PFSK-1 (cell line): ENCODE measurements around the gene TRRAP.

Experiments used
- POLR2AphosphoS5 ChIP-seq: IDR thresholded peaks from 2 replicates; pipeline ENCODE4 v1.6.1; 2012; ENCODE audit warnings: low read depth, mild to moderate bottlenecking, control low read depth, low read length, moderate library complexity
- SIN3A ChIP-seq: IDR thresholded peaks from 2 replicates; pipeline ENCODE4 v1.6.1; 2012; ENCODE audit warnings: mild to moderate bottlenecking, low read length, moderate library complexity, borderline replicate concordance; ENCODE audit not compliant: insufficient read depth
- TAF1 ChIP-seq: IDR thresholded peaks from 2 replicates; pipeline ENCODE4 v1.6.1; 2012; ENCODE audit warnings: low read length, control low read depth, borderline replicate concordance; ENCODE audit not compliant: insufficient read depth
- TF ChIP-seq, protein P1 (sequence below), 2 experiments: IDR thresholded peaks; 2 replicates each; pipeline versions ENCODE4 v1.6.1 to v1.8.0; 2011 to 2012; ENCODE audit warnings: low read depth in 2 of 2, low read length in 2 of 2, control low read depth in 1 of 2, inconsistent platforms in 1 of 2, mild to moderate bottlenecking in 1 of 2, moderate library complexity in 1 of 2; ENCODE audit not compliant: insufficient read depth in 1 of 2

DNA sequence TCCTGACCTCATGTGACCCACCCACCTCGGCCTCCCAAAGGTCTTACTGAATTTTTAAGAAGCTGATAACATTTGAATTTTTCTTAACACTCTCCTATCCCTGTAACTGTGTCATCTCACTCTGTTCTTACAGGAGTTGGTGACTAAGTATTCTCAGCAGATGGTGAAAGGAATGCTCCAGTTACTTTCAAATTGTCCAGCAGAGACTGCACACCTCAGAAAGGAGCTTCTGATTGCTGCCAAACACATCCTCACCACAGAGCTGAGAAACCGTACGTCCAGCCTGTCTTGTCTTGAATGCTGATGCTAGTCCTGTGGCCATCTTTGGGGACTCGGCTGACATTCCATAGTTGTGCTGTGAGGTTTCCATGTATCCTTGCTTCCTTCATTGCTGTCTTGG lies 24.9 kb downstream of the TRRAP start:
- TF ChIP-seq SIN3A (no peak), POLR2AphosphoS5 (no peak), TAF1 (no peak)
- TF ChIP-seq, protein P1, sequence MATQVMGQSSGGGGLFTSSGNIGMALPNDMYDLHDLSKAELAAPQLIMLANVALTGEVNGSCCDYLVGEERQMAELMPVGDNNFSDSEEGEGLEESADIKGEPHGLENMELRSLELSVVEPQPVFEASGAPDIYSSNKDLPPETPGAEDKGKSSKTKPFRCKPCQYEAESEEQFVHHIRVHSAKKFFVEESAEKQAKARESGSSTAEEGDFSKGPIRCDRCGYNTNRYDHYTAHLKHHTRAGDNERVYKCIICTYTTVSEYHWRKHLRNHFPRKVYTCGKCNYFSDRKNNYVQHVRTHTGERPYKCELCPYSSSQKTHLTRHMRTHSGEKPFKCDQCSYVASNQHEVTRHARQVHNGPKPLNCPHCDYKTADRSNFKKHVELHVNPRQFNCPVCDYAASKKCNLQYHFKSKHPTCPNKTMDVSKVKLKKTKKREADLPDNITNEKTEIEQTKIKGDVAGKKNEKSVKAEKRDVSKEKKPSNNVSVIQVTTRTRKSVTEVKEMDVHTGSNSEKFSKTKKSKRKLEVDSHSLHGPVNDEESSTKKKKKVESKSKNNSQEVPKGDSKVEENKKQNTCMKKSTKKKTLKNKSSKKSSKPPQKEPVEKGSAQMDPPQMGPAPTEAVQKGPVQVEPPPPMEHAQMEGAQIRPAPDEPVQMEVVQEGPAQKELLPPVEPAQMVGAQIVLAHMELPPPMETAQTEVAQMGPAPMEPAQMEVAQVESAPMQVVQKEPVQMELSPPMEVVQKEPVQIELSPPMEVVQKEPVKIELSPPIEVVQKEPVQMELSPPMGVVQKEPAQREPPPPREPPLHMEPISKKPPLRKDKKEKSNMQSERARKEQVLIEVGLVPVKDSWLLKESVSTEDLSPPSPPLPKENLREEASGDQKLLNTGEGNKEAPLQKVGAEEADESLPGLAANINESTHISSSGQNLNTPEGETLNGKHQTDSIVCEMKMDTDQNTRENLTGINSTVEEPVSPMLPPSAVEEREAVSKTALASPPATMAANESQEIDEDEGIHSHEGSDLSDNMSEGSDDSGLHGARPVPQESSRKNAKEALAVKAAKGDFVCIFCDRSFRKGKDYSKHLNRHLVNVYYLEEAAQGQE (IDR thresholded peaks at IDR 0.05; ENCODE audit: insufficient read depth in 1 of 2, low read depth in 2 of 2, low read length in 2 of 2) = no peak
